ENCODE measurements around the gene TMTC1.

DNA sequence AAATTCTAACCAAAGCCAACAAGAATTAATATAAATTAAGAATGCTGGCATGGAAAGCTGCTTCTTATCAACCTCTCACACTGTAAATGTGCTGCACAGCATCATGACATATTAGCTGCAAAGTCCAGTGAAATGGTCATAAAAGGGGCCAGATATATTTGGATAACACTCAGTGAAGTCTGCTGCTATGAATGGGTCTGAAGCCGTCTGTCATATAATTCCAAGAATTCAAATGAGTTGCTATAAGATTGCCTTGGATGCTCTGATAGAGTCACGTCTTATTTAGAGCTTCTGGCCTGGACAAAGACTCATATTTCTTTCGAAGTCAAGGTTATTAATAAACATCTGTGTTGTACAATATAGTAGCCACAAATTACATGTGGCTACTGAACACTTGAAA lies 231.9 kb downstream of the TMTC1 start:
- TF ChIP-seq POLR2A (IDR thresholded peaks at IDR 0.05; ENCODE audit: low read length) (no peak), GATA1 (IDR thresholded peaks at IDR 0.05; ENCODE audit: low read depth, low read length) (no peak)
